GM23338 (cell line): ENCODE results near the gene RRAS. TPM values are rescaled to one million over a fixed set of nuclear protein-coding genes. Genes with fewer than 3 reads are reported as not detected.

Source experiments
- ATAC-seq: fragments of 200-7000 bp; cut with Tn5 transposase; 3 replicates; pipeline ENCODE4 v1.9.1; 2020
- DNase-seq: peaks from one replicate; pipeline ENCODE4 v3.0.0-alpha.2; 2015; ENCODE audit warnings: low spot score
- H2AFZ ChIP-seq: fragments of 200-600 bp; sonication (generic); 2 replicates; pipeline ENCODE4 v1.8.0; 2016; ENCODE audit warnings: antibody characterized with exemption, mild to moderate bottlenecking, moderate library complexity
- H3F3A ChIP-seq: fragments of 200-600 bp; sonication (generic); replicated peaks from 2 replicates; pipeline ENCODE4 v1.8.0; 2017; ENCODE audit warnings: antibody characterized with exemption, mixed run types, low read depth
- H3K27ac ChIP-seq: fragments of 200-600 bp; sonication (generic); 2 replicates; pipeline ENCODE4 v1.6.1; 2016; ENCODE audit warnings: low read depth
- H3K27me3 ChIP-seq: fragments of 200-600 bp; sonication (generic); 2 replicates; pipeline ENCODE4 v1.8.0; 2016; ENCODE audit warnings: mild to moderate bottlenecking, mixed run types, moderate library complexity; ENCODE audit not compliant: insufficient read depth
- H3K36me3 ChIP-seq: fragments of 200-600 bp; sonication (generic); 2 replicates; pipeline ENCODE4 v1.8.0; 2016; ENCODE audit warnings: mild to moderate bottlenecking; ENCODE audit not compliant: insufficient read depth
- H3K4me1 ChIP-seq: fragments of 200-600 bp; sonication (generic); 2 replicates; pipeline ENCODE4 v1.8.0; 2016; ENCODE audit warnings: mild to moderate bottlenecking, moderate library complexity; ENCODE audit not compliant: insufficient read depth
- H3K4me2 ChIP-seq: fragments of 200-600 bp; sonication (generic); 2 replicates; pipeline ENCODE4 v1.7.1; 2017; ENCODE audit warnings: mixed run types
- H3K4me3 ChIP-seq: fragments of 200-600 bp; sonication (generic); 2 replicates; pipeline ENCODE4 v1.6.1; 2016; ENCODE audit warnings: mixed run types
- H3K79me2 ChIP-seq: fragments of 200-600 bp; sonication (generic); replicated peaks from 2 replicates; pipeline ENCODE4 v1.8.0; 2017; ENCODE audit warnings: mild to moderate bottlenecking; ENCODE audit not compliant: insufficient read depth
- H3K9me2 ChIP-seq: fragments of 200-600 bp; sonication (generic); 2 replicates; pipeline ENCODE4 v1.8.0; 2017; ENCODE audit not compliant: insufficient read depth
- H4K20me1 ChIP-seq: fragments of 200-600 bp; sonication (generic); replicated peaks from 2 replicates; pipeline ENCODE4 v1.8.0; 2017; ENCODE audit warnings: mild to moderate bottlenecking; ENCODE audit not compliant: insufficient read depth
- H3K27ac Mint-ChIP-seq: 2 replicates; pipeline ENCODE4 v1.8.0; 2020; ENCODE audit warnings: inconsistent platforms, mild to moderate bottlenecking, moderate library complexity, mixed read lengths
- H3K27me3 Mint-ChIP-seq: 3 replicates; pipeline ENCODE4 v1.8.0; 2022; ENCODE audit warnings: low read depth, mild to moderate bottlenecking, moderate library complexity, mixed read lengths, inconsistent platforms; ENCODE audit not compliant: insufficient read depth, poor library complexity
- H3K36me3 Mint-ChIP-seq: 3 replicates; pipeline ENCODE4 v1.8.0; 2021; ENCODE audit warnings: low read depth, mild to moderate bottlenecking, inconsistent platforms, moderate library complexity, mixed read lengths
- H3K4me1 Mint-ChIP-seq: 3 replicates; pipeline ENCODE4 v1.8.0; 2020; ENCODE audit warnings: mild to moderate bottlenecking, inconsistent platforms, mixed read lengths
- H3K4me3 Mint-ChIP-seq: 3 replicates; pipeline ENCODE4 v1.8.0; 2021; ENCODE audit warnings: moderate library complexity, mild to moderate bottlenecking, inconsistent platforms, mixed read lengths
- H3K9me3 Mint-ChIP-seq: 3 replicates; pipeline ENCODE4 v1.8.0; 2020; ENCODE audit warnings: moderate library complexity, mild to moderate bottlenecking, inconsistent platforms, mixed read lengths
- CREB1 ChIP-seq: fragments of 250-450 bp; sonication (Bioruptor Pico); IDR thresholded peaks from 2 replicates; pipeline ENCODE4 v1.5.0; 2020; ENCODE audit warnings: low read depth, mild to moderate bottlenecking, moderate library complexity
- ETS1 ChIP-seq: IDR thresholded peaks from 2 replicates; pipeline ENCODE4 v1.6.1; 2016; ENCODE audit warnings: antibody characterized with exemption
- EZH2 ChIP-seq: fragments of 200-600 bp; sonication (generic); IDR thresholded peaks from one replicate; pipeline ENCODE4 v1.8.0; 2017; ENCODE audit warnings: antibody characterized with exemption, mild to moderate bottlenecking, low read depth; ENCODE audit not compliant: unreplicated experiment
- EZH2phosphoT487 ChIP-seq: fragments of 200-600 bp; sonication (generic); IDR thresholded peaks from one replicate; pipeline ENCODE4 v1.8.1; 2018; ENCODE audit warnings: antibody characterized with exemption; ENCODE audit not compliant: unreplicated experiment
- JUNB ChIP-seq: IDR thresholded peaks from one replicate; pipeline ENCODE4 v1.6.1; 2016; ENCODE audit warnings: antibody characterized with exemption; ENCODE audit not compliant: unreplicated experiment
- NANOG ChIP-seq: IDR thresholded peaks from 2 replicates; pipeline ENCODE4 v1.6.1; 2016; ENCODE audit warnings: antibody characterized with exemption, borderline replicate concordance
- POLR2AphosphoS5 ChIP-seq: IDR thresholded peaks from 2 replicates; pipeline ENCODE4 v1.6.1; 2016; ENCODE audit warnings: antibody characterized with exemption, low read depth
- STAT1 ChIP-seq: IDR thresholded peaks from one replicate; pipeline ENCODE4 v1.6.1; 2016; ENCODE audit warnings: antibody characterized with exemption; ENCODE audit not compliant: unreplicated experiment
- ZNF114 ChIP-seq: fragments of 250-450 bp; sonication (Bioruptor Pico); IDR thresholded peaks from 2 replicates; pipeline ENCODE4 v1.5.0; 2020; ENCODE audit warnings: mild to moderate bottlenecking, moderate library complexity
- polyA plus RNA-seq: library from polyadenylated mRNA; unstranded; fragments of >200 nt; fragmentation: Nextera tagmentation; extraction: Ambion mirVana; gene quantifications from 2 replicates; pipeline ENCODE4 v1.2.1, GENCODE V29; 2016
- total RNA-seq: library from RNA; depleted of rRNA; stranded (reverse); fragments of >200 nt; shearing (Covaris generic); gene quantifications from 2 replicates; pipeline ENCODE4 v1.2.3, GENCODE V29; 2014
- TF ChIP-seq, protein P1 (sequence below): IDR thresholded peaks from one replicate; pipeline ENCODE4 v1.6.1; 2018; ENCODE audit warnings: antibody characterized with exemption; ENCODE audit not compliant: unreplicated experiment
- TF ChIP-seq, protein P2 (sequence below), 2 experiments: fragments of 200-600 bp in 1 of 2; sonication (generic) in 1 of 2; conservative IDR thresholded peaks; 2 replicates each; pipeline versions ENCODE4 v1.5.1 to v1.6.1; 2016 to 2017; ENCODE audit warnings: antibody characterized with exemption in 2 of 2, low read depth in 2 of 2, mild to moderate bottlenecking in 2 of 2, moderate library complexity in 1 of 2

Gene RRAS
- total and polyA plus RNA-seq, 2 experiments from 2014 or later: 9.3 to 30.0 TPM

DNA sequence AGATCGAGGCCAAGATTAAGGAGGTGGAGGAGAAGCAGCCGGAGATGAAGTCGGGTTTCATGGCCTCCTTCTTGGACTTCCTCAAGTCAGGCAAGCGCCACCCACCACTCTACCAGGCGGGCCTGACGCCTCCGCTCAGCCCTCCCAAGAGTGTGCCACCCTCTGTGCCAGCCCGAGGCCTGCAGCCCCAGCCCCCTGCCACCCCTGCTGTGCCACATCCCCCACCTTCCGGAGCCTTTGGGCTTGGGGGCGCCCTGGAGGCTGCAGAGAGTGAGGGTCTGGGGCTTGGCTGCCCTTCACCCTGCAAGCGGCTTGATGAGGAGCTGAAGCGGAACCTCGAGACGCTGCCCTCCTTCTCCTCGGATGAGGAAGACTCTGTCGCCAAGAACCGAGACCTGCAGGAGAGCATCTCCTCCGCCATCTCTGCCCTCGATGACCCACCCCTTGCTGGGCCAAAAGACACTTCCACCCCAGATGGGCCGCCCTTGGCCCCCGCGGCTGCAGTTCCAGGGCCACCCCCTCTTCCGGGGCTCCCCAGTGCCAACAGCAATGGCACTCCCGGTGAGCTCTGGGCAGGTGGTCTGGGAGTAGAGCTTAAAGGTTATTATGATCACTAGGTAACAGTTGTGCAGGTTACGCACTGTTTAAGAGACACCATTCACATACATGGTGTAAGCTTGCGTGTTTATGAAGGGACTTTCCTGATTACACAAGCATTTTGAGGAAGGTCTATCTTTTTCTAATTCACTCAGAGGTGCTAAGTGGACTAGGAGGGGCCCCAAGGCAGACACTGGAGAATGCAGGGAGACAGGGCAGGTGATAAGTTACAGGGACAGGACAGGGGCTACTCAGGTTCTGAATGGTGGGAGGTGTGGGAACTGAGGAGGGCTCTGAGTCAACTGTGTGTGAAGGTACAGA lies 40.3 kb downstream of the RRAS start (continued):
- TF ChIP-seq, protein P1, sequence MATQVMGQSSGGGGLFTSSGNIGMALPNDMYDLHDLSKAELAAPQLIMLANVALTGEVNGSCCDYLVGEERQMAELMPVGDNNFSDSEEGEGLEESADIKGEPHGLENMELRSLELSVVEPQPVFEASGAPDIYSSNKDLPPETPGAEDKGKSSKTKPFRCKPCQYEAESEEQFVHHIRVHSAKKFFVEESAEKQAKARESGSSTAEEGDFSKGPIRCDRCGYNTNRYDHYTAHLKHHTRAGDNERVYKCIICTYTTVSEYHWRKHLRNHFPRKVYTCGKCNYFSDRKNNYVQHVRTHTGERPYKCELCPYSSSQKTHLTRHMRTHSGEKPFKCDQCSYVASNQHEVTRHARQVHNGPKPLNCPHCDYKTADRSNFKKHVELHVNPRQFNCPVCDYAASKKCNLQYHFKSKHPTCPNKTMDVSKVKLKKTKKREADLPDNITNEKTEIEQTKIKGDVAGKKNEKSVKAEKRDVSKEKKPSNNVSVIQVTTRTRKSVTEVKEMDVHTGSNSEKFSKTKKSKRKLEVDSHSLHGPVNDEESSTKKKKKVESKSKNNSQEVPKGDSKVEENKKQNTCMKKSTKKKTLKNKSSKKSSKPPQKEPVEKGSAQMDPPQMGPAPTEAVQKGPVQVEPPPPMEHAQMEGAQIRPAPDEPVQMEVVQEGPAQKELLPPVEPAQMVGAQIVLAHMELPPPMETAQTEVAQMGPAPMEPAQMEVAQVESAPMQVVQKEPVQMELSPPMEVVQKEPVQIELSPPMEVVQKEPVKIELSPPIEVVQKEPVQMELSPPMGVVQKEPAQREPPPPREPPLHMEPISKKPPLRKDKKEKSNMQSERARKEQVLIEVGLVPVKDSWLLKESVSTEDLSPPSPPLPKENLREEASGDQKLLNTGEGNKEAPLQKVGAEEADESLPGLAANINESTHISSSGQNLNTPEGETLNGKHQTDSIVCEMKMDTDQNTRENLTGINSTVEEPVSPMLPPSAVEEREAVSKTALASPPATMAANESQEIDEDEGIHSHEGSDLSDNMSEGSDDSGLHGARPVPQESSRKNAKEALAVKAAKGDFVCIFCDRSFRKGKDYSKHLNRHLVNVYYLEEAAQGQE: no peak
- no peak for TF ChIP-seq EZH2phosphoT487
- TF ChIP-seq CREB1 (CRISPR knock-in tag): no peak
- no peak for TF ChIP-seq STAT1
- TF ChIP-seq ETS1: no peak

DNA sequence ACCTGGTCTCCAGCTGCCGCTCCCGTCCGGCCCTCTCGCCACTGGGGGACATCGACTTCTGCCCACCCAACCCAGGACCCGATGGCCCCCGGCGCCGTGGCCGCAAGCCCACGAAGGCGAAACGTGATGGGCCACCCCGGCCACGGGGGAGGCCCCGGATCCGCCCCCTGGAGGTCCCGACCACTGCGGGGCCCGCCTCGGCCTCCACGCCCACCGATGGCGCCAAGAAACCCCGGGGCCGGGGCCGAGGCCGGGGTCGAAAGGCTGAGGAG lies 42.3 kb downstream of the RRAS start:
- Histone ChIP-seq H3K4me3 (no peak overlapping the region), H3K9me2 (no peaks in the 10 kb centered on the region), H3K79me2 (peaks cover 73% of the 10 kb centered on the region), H3K4me2 (no peak overlapping the region), H2AFZ (no peak overlapping the region), H3F3A (peaks cover 28% of the 10 kb centered on the region), H3K27me3 (no peaks in the 10 kb centered on the region), H3K27ac (no peak overlapping the region), H3K4me1 (peaks cover 5% of the 10 kb centered on the region; the same call in 1 of the 2 replicates), H4K20me1 (peaks cover 13% of the 10 kb centered on the region), H3K36me3 (peaks cover 32% of the 10 kb centered on the region)
- no peak overlapping the region for H3K4me3 Mint-ChIP-seq
- H3K9me3 Mint-ChIP-seq: no peaks in the 10 kb centered on the region; the same call in 2 of the 3 replicates
- ATAC-seq: no peak
- H3K27ac Mint-ChIP-seq: no peak overlapping the region
- H3K27me3 Mint-ChIP-seq: peaks cover 24% of the 10 kb centered on the region
- peaks cover 9% of the 10 kb centered on the region for H3K4me1 Mint-ChIP-seq
- peaks cover 69% of the 10 kb centered on the region for H3K36me3 Mint-ChIP-seq
- DNase-seq: no peak
- TF ChIP-seq EZH2: no peak
- TF ChIP-seq POLR2AphosphoS5: no peak
- TF ChIP-seq NANOG: no peak
- TF ChIP-seq ZNF114 (CRISPR knock-in tag): no peak
- TF ChIP-seq, protein P2, sequence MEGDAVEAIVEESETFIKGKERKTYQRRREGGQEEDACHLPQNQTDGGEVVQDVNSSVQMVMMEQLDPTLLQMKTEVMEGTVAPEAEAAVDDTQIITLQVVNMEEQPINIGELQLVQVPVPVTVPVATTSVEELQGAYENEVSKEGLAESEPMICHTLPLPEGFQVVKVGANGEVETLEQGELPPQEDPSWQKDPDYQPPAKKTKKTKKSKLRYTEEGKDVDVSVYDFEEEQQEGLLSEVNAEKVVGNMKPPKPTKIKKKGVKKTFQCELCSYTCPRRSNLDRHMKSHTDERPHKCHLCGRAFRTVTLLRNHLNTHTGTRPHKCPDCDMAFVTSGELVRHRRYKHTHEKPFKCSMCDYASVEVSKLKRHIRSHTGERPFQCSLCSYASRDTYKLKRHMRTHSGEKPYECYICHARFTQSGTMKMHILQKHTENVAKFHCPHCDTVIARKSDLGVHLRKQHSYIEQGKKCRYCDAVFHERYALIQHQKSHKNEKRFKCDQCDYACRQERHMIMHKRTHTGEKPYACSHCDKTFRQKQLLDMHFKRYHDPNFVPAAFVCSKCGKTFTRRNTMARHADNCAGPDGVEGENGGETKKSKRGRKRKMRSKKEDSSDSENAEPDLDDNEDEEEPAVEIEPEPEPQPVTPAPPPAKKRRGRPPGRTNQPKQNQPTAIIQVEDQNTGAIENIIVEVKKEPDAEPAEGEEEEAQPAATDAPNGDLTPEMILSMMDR (conservative IDR thresholded peaks at IDR 0.05; ENCODE audit: low read depth in 2 of 2): no peak
- TF ChIP-seq JUNB: no peak
- TF ChIP-seq, protein P1: no peak
